Stimulated activated CD4-positive, alpha-beta T cell treated with anti-CD3 and anti-CD28 coated beads, Interleukin-15, amount 100 ng/mL, for 1 hour (primary cell): ENCODE results near the gene ALX4.

Experiments used
- DNase-seq, 2 donors: peaks; one replicate each; pipeline ENCODE4 v3.0.0-alpha.2; 2020; ENCODE audit warnings: low read depth in 1 of 2, low spot score in 1 of 2

The ALX4 gene

GRCh38 chr11:44335919-44336318 is 26.0 kb upstream of the ALX4 start:
- no peak for DNase-seq

GRCh38 chr11:44335052-44335760 is 25.3 kb upstream of the ALX4 start:
- no peak for DNase-seq

GRCh38 chr11:44334356-44335004 is 24.5 kb upstream of the ALX4 start:
- DNase-seq = no peak

GRCh38 chr11:44333271-44334218 is 23.6 kb upstream of the ALX4 start:
- DNase-seq = no peak

GRCh38 chr11:44332665-44333064 is 22.7 kb upstream of the ALX4 start:
- DNase-seq = no peak

- DNase-seq = no peak
Observed at GRCh38 chr11:44329472-44330230, 19.7 kb upstream of the ALX4 start.

GRCh38 chr11:44328138-44328660 is 18.3 kb upstream of the ALX4 start:
- no peak for DNase-seq

- DNase-seq = no peak
Observed at GRCh38 chr11:44327730-44328129, 17.8 kb upstream of the ALX4 start.

GRCh38 chr11:44326615-44327475 is 16.9 kb upstream of the ALX4 start:
- DNase-seq = no peak

- no peak for DNase-seq
Observed at GRCh38 chr11:44325698-44326097, 15.8 kb upstream of the ALX4 start.

GRCh38 chr11:44324749-44325525 is 15.0 kb upstream of the ALX4 start:
- no peak for DNase-seq

GRCh38 chr11:44324222-44324621 is 14.3 kb upstream of the ALX4 start:
- no peak for DNase-seq

- no peak for DNase-seq
Observed at GRCh38 chr11:44322243-44322642, 12.3 kb upstream of the ALX4 start.

GRCh38 chr11:44321059-44321458 is 11.1 kb upstream of the ALX4 start:
- no peak for DNase-seq

GRCh38 chr11:44320289-44320973 is 10.5 kb upstream of the ALX4 start:
- DNase-seq = no peak

GRCh38 chr11:44319552-44320288 is 9.8 kb upstream of the ALX4 start:
- DNase-seq = no peak

- no peak for DNase-seq
Observed at GRCh38 chr11:44319170-44319551, 9.2 kb upstream of the ALX4 start.

GRCh38 chr11:44318369-44318768 is 8.4 kb upstream of the ALX4 start:
- DNase-seq = no peak
